ENCODE data around the gene TBC1D21.

TBC1D21 gene

GRCh38 chr15:73924171-73924921 is 51.0 kb downstream of the TBC1D21 start:
- H3K4me2 ChIP-seq (ENCODE audit: low read length) = no peak overlapping the region
- no peak overlapping the region for H3K4me3 ChIP-seq (ENCODE audit: low read length)

GRCh38 chr15:73925848-73926218 is 52.5 kb downstream of the TBC1D21 start:
- H4K20me1 ChIP-seq (ENCODE audit: control insufficient read depth, insufficient read depth, low read depth, low read length) = no peaks in the 10 kb centered on the region
- H3K4me1 ChIP-seq (ENCODE audit: control insufficient read depth, low read length) = no peaks in the 10 kb centered on the region
- peaks cover 3% of the 10 kb centered on the region; the same call in 1 of the 2 replicates for H3K27me3 ChIP-seq (ENCODE audit: control insufficient read depth, low read length)
- H3K27ac ChIP-seq (ENCODE audit: low read depth, low read length) = no peak overlapping the region
- no peak for TF ChIP-seq EZH2phosphoT487 (IDR thresholded peaks at IDR 0.05; ENCODE audit: borderline replicate concordance, low read length)
- TF ChIP-seq CTCF (IDR thresholded peaks at IDR 0.05; ENCODE audit: low read depth, low read length, poor library complexity, severe bottlenecking) = no peak
- no peak overlapping the region for H3K4me2 ChIP-seq (ENCODE audit: low read length)
- H3F3A ChIP-seq (ENCODE audit: control insufficient read depth, insufficient read depth) = no peaks in the 10 kb centered on the region
- H3K9me2 ChIP-seq (replicated peaks; ENCODE audit: control insufficient read depth, low read length) = no peaks in the 10 kb centered on the region
- H3K9me3 ChIP-seq (ENCODE audit: control insufficient read depth, insufficient read depth, low read length) = no peaks in the 10 kb centered on the region
- no peak overlapping the region for H3K4me3 ChIP-seq (ENCODE audit: low read length)
- no peaks in the 10 kb centered on the region for H3K36me3 ChIP-seq (ENCODE audit: control insufficient read depth, low read length)
- H3K79me2 ChIP-seq (ENCODE audit: control insufficient read depth, low read length) = no peaks in the 10 kb centered on the region

More at GRCh38 chr15:73924171-73924921, 51.0 kb downstream of the TBC1D21 start:
- TF ChIP-seq CTCF (IDR thresholded peaks at IDR 0.05; ENCODE audit: low read depth, low read length, poor library complexity, severe bottlenecking) = no peak
- TF ChIP-seq EZH2phosphoT487 (IDR thresholded peaks at IDR 0.05; ENCODE audit: borderline replicate concordance, low read length) = no peak
- Histone ChIP-seq H3K27ac (ENCODE audit: low read depth, low read length) (no peak overlapping the region), H3K36me3 (ENCODE audit: control insufficient read depth, low read length) (no peaks in the 10 kb centered on the region), H3K9me2 (replicated peaks; ENCODE audit: control insufficient read depth, low read length) (no peaks in the 10 kb centered on the region), H3K4me1 (ENCODE audit: control insufficient read depth, low read length) (peaks cover 4% of the 10 kb centered on the region), H3K79me2 (ENCODE audit: control insufficient read depth, low read length) (no peaks in the 10 kb centered on the region), H3K9me3 (ENCODE audit: control insufficient read depth, insufficient read depth, low read length) (no peaks in the 10 kb centered on the region), H4K20me1 (ENCODE audit: control insufficient read depth, insufficient read depth, low read depth, low read length) (no peaks in the 10 kb centered on the region), H3F3A (ENCODE audit: control insufficient read depth, insufficient read depth) (no peaks in the 10 kb centered on the region), H3K27me3 (ENCODE audit: control insufficient read depth, low read length) (peaks cover 3% of the 10 kb centered on the region; the same call in 1 of the 2 replicates)

- peaks cover 3% of the 10 kb centered on the region; the same call in 1 of the 2 replicates for H3K27me3 ChIP-seq (ENCODE audit: control insufficient read depth, low read length)
- no peaks in the 10 kb centered on the region for H3K9me2 ChIP-seq (replicated peaks; ENCODE audit: control insufficient read depth, low read length)
- TF ChIP-seq CTCF (IDR thresholded peaks at IDR 0.05; ENCODE audit: low read depth, low read length, poor library complexity, severe bottlenecking) (no peak), EZH2phosphoT487 (IDR thresholded peaks at IDR 0.05; ENCODE audit: borderline replicate concordance, low read length) (no peak)
- H3K27ac ChIP-seq (ENCODE audit: low read depth, low read length) = no peak within 1 kb of the TSS
- H4K20me1 ChIP-seq (ENCODE audit: control insufficient read depth, insufficient read depth, low read depth, low read length) = no peaks in the 10 kb centered on the region
- H3K79me2 ChIP-seq (ENCODE audit: control insufficient read depth, low read length) = no peaks in the 10 kb centered on the region
- H3K36me3 ChIP-seq (ENCODE audit: control insufficient read depth, low read length) = no peaks in the 10 kb centered on the region
- no peaks in the 10 kb centered on the region for H3F3A ChIP-seq (ENCODE audit: control insufficient read depth, insufficient read depth)
- no peak within 1 kb of the TSS for H3K4me3 ChIP-seq (ENCODE audit: low read length)
- H3K4me2 ChIP-seq (ENCODE audit: low read length) = no peak within 1 kb of the TSS
- no peaks in the 10 kb centered on the region for H3K4me1 ChIP-seq (ENCODE audit: control insufficient read depth, low read length)
- no peaks in the 10 kb centered on the region for H3K9me3 ChIP-seq (ENCODE audit: control insufficient read depth, insufficient read depth, low read length)
Observed at GRCh38 chr15:73926219-73927002, 53.0 kb downstream of the TBC1D21 start, which contains the start of gene LOXL1. TSS of gene LOXL1 (plus strand) at chr15:73926462. CDS start at chr15:73926784, 322 bp downstream.

Data from DOHH2 (cell line).